ENCODE results near the gene CAPZA2.
"Not testable (repeated sequence)": the region's sequence is repeated elsewhere in the genome, so short reads cannot be mapped to it uniquely, and the experiment has no call there.

GRCh38 chr7:116821647-116822046 lies 40.7 kb upstream of the CAPZA2 start:
- TF ChIP-seq EZH2, EZH2phosphoT487 (IDR thresholded peaks at IDR 0.05): not testable (repeated sequence)
